ENCODE results near the gene SYT9.

- no peak for TF ChIP-seq CTCF (IDR thresholded peaks at IDR 0.05; ENCODE audit: extremely low read depth in 1 of 2, insufficient read depth in 1 of 2, low read depth in 1 of 2, low read length in 2 of 2)
- TF ChIP-seq EZH2 (IDR thresholded peaks at IDR 0.05; ENCODE audit: borderline replicate concordance, low read depth, low read length, severe bottlenecking): no peak
- no peak for TF ChIP-seq POLR2A (IDR thresholded peaks at IDR 0.05; ENCODE audit: low read depth, low read length)
- no peak for TF ChIP-seq POLR2AphosphoS5 (IDR thresholded peaks at IDR 0.05; ENCODE audit: insufficient read depth, low read depth, low read length)
- no peak for TF ChIP-seq GATA2 (IDR thresholded peaks at IDR 0.05; ENCODE audit: insufficient read depth, insufficient read length, low read depth, low read length)
- TF ChIP-seq JUN (IDR thresholded peaks at IDR 0.05; ENCODE audit: borderline replicate concordance, insufficient read depth, insufficient read length, low read depth): no peak
- no peak for TF ChIP-seq FOS (IDR thresholded peaks at IDR 0.05; ENCODE audit: borderline replicate concordance, insufficient read depth, low read length)
- no peak for TF ChIP-seq MAX (IDR thresholded peaks at IDR 0.05; ENCODE audit: insufficient read depth, insufficient read length)
- no peak for TF ChIP-seq MYC (IDR thresholded peaks at IDR 0.05; ENCODE audit: low read depth, low read length)
These were observed 199.8 kb downstream of the SYT9 start for GRCh38 chr11:7451520-7451919.

All from endothelial cell of umbilical vein (primary cell).